ENCODE results near the gene RFTN1.

DNA sequence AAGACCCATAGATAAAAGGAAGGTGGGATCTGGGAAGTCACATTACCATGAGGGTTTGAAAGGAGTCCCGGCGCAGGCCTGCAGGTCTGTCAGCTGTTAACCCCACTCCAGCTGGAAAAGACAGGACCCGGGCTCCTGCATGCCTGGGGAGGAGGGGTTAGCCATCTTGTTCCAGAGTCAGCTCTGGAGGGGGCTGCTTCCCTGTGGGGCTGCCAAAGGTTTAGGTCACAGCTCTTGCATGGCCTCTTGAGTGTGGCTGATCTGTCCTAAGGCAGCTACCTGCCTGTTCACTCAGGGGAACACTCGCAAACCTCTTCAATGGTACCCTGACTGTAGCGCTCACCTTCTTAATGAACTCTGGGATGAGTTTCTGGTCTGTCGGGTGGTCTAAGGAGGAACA lies 104.5 kb downstream of the RFTN1 start:
- TF ChIP-seq, protein P1, sequence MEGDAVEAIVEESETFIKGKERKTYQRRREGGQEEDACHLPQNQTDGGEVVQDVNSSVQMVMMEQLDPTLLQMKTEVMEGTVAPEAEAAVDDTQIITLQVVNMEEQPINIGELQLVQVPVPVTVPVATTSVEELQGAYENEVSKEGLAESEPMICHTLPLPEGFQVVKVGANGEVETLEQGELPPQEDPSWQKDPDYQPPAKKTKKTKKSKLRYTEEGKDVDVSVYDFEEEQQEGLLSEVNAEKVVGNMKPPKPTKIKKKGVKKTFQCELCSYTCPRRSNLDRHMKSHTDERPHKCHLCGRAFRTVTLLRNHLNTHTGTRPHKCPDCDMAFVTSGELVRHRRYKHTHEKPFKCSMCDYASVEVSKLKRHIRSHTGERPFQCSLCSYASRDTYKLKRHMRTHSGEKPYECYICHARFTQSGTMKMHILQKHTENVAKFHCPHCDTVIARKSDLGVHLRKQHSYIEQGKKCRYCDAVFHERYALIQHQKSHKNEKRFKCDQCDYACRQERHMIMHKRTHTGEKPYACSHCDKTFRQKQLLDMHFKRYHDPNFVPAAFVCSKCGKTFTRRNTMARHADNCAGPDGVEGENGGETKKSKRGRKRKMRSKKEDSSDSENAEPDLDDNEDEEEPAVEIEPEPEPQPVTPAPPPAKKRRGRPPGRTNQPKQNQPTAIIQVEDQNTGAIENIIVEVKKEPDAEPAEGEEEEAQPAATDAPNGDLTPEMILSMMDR (IDR thresholded peaks at IDR 0.05) = no peak
- TF ChIP-seq POLR2A (IDR thresholded peaks at IDR 0.05) = no peak

Data from testis (tissue), 2 donors.